BLaER1 treated with 17β-estradiol and CSF1 and Interleukin-3, amounts not matched to agents 10 nM and 100 nM (cell line): ENCODE data around the gene GALNT2.
A peak's percentile ranks its signal among the peaks of the same experiment; 100 is the strongest.

Experiments
- H3K27ac ChIP-seq, 11 experiments: shearing (Covaris generic); formaldehyde crosslinking; 2 replicates each; pipeline ENCODE4 v1.8.1; 2022
- H3K27me3 ChIP-seq, 11 experiments: shearing (Covaris generic); formaldehyde crosslinking; 2 replicates each; pipeline ENCODE4 v1.8.1; 2022
- H3K36me3 ChIP-seq, 11 experiments: shearing (Covaris generic); formaldehyde crosslinking; 2 replicates each; pipeline ENCODE4 v1.8.1; 2022
- H3K4me1 ChIP-seq, 10 experiments: shearing (Covaris generic); formaldehyde crosslinking; 2 replicates each; pipeline ENCODE4 v1.8.1; 2022
- H3K4me2 ChIP-seq, 11 experiments: shearing (Covaris generic); formaldehyde crosslinking; 2 replicates each; pipeline ENCODE4 v1.8.1; 2022
- H3K4me3 ChIP-seq, 10 experiments: shearing (Covaris generic); formaldehyde crosslinking; 2 replicates each; pipeline ENCODE4 v1.8.1; 2022
- H3K9ac ChIP-seq, 11 experiments: shearing (Covaris generic); formaldehyde crosslinking; 2 replicates each; pipeline ENCODE4 v1.8.1; 2022
- H3K9me3 ChIP-seq, 11 experiments: shearing (Covaris generic); formaldehyde crosslinking; replicated peaks in 1 of 11; 2 replicates each; pipeline ENCODE4 v1.8.1; 2022
- H4K20me1 ChIP-seq, 11 experiments: shearing (Covaris generic); formaldehyde crosslinking; 2 replicates each; pipeline ENCODE4 v1.8.1; 2022
- Cebpa-rat ChIP-seq, 11 experiments: shearing (Covaris generic); IDR thresholded peaks; 2 replicates each; pipeline ENCODE4 v1.8.1; 2022

The GALNT2 gene

DNA sequence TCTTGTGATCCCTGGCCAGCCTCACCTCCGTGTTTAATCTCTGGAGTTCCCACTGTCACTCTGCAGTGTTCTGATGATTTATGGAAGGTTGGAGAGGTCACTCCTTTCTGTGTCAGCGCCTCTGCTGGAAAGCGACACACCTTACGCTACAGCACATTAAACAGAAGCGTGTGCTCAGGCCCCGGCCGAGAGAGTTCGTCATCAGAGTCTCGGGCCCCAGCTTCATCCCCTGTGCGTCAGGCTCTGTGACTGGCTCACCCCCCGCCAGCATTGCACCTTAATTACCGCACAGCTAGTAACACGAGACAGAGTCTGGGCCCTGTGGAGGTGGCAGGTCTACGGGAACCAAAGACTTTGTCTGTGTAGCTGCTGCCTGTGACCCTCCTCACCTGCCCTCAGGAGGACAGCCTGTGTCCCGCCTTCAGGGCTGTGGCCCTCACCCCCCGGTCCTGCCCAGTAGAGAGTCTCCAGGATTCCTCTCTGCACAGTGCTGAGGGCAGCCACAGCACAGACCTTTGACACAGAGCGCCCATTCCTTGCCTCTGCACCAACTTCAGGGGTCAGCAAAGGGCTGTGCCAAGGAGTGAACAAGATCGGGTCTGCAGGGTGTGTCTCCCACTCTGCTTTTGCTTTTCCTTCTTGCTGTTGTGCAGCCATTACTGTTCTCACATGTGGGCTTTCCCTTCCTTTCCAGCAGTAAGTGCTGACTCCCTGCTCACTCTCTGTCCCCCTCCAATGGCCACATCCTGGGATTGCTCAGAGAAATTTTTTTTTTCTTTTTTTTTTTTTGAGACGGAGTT lies 201.5 kb downstream of the GALNT2 start:
- H3K9ac ChIP-seq: peak overlapping the region in 4 of 11 experiments; percentile 2 to 22 (median 18); a peak in 2 of 22 replicates
- no peak overlapping the region for H3K4me3 ChIP-seq
- no peak for TF ChIP-seq Cebpa-rat (IDR thresholded peaks at IDR 0.05)
- peak overlapping the region; percentile 62 to 97 (median 76) for H3K4me2 ChIP-seq
- peaks cover 38 to 100% (median 99%) of the 10 kb centered on the region in 10 experiments for H3K4me1 ChIP-seq
- peaks cover 0 to 97% (median 55%) of the 10 kb centered on the region in 11 experiments; a peak in 17 of 22 replicates for H4K20me1 ChIP-seq
- peaks cover 0 to 15% (median 0%) of the 10 kb centered on the region in 11 experiments; a peak in 5 of 22 replicates for H3K27me3 ChIP-seq
- H3K27ac ChIP-seq: peak overlapping the region in 4 of 11 experiments; percentile 10 to 63 (median 21); a peak in 6 of 22 replicates
- H3K36me3 ChIP-seq: peaks cover 12 to 78% (median 42%) of the 10 kb centered on the region in 11 experiments; a peak in 19 of 22 replicates
- no peaks in the 10 kb centered on the region for H3K9me3 ChIP-seq

DNA sequence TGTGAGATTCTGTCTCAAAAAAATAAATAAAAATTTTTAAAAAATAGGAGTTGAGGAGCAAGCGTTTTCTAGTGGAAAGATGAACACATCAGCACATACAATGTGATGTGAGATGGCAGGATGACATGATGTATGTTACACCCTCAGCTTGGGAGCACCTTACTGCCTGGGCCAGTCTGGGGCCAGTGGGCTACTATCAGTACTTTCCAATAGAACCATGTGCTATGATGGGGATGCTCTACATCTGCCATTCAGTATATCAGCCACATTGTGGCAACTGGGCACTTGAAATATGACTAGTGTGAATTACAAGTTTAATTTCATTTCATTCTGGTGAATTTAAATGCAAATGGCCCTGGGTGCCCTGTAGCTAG lies 203.1 kb downstream of the GALNT2 start:
- Histone ChIP-seq H3K4me1 (peaks cover 39 to 94% (median 93%) of the 10 kb centered on the region in 10 experiments), H3K27ac (peak overlapping the region in 9 of 11 experiments; percentile 33 to 67 (median 54); a peak in 16 of 22 replicates), H3K36me3 (peaks cover 12 to 76% (median 45%) of the 10 kb centered on the region in 11 experiments; a peak in 19 of 22 replicates), H3K27me3 (no peaks in the 10 kb centered on the region), H3K4me3 (peak overlapping the region in 2 of 10 experiments; percentile 13 to 31; a peak in 2 of 20 replicates), H3K4me2 (peak overlapping the region; percentile 56 to 97 (median 84)), H4K20me1 (peaks cover 0 to 81% (median 39%) of the 10 kb centered on the region in 11 experiments; a peak in 17 of 22 replicates), H3K9ac (peak overlapping the region in 10 of 11 experiments; percentile 2 to 55 (median 24); a peak in 12 of 22 replicates), H3K9me3 (no peaks in the 10 kb centered on the region)
- TF ChIP-seq Cebpa-rat (IDR thresholded peaks at IDR 0.05): no peak

DNA sequence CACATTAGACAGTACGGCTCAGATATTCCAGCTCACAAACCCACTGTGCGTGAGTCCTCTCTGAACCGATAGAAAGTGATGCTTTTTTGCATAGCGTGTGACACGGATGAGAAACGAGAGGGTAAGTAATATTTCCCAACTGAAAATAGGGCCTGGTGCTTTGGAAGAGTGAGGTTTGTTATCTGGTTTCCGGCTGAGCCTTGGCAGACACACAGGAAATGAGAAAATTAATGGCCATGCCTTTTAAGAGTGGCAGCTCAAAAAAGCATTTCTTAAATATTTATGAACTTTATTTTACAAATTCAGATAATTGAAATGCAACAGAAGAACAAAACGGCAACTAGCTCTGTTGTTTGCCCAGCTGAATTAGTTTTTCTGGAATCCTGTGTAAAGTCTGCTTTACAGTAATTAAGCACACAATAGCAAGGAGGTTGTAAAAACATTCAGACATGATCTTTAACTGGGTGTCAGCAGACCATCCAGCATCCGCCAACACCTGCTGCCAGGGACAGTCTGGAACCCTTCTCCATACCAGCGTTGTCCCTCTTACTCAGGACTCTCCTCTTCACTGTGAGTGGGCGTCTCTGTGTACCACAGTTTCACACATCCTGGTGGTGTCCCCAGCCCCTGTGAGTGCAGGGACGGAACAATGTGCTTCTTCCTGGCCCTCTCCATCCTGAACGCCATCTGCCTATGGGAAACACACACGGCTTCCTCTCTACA lies 203.7 kb downstream of the GALNT2 start:
- peaks cover 7 to 73% (median 40%) of the 10 kb centered on the region in 11 experiments; a peak in 19 of 22 replicates for H3K36me3 ChIP-seq
- peak overlapping the region; percentile 56 to 97 (median 84) for H3K4me2 ChIP-seq

DNA sequence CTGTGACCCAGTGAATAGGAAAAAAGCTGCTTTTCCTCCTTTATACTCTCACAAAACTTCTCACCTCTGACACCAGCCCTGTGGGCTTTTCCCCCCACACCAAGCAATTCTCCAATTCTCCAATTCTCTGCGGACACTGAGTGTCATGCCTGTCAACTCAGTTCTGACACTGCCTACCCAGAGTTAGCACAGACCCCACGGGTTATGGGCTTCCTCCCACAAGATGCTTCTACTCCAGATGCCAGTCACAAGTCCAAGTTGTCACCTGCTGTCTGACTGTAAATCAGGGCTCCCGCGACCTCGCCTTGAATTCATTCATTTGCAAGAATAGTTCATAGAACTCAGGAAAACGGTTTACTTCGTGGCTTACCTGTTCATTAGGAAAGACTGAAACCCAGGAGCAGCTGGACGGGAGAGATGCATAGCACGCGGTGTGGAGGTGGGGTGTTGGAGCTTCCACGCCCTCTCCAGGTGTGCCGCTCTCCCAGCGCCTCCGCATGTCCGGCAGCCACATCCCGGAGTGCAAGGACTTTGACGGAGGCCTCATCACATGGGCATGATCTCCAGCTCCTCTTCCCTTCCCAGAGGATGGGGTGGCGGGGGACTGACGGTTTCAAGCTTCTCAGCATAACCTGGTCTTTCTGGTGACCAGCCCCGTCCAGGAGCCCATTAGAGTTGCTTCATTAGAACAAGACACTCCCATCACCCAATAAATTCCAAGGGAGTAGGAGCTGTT lies 204.4 kb downstream of the GALNT2 start:
- Histone ChIP-seq H3K4me2 (peak overlapping the region; percentile 56 to 97 (median 84)), H3K36me3 (peaks cover 10 to 71% (median 42%) of the 10 kb centered on the region in 11 experiments; a peak in 21 of 22 replicates), H3K27ac (peak overlapping the region in 9 of 11 experiments; percentile 9 to 67 (median 54); a peak in 13 of 22 replicates), H4K20me1 (peaks cover 0 to 72% (median 29%) of the 10 kb centered on the region in 11 experiments; a peak in 15 of 22 replicates), H3K9ac (peak overlapping the region in 4 of 11 experiments; percentile 16 to 54 (median 40); a peak in 4 of 22 replicates), H3K4me1 (peaks cover 35 to 86% (median 85%) of the 10 kb centered on the region in 10 experiments), H3K4me3 (no peak overlapping the region), H3K27me3 (no peaks in the 10 kb centered on the region), H3K9me3 (no peaks in the 10 kb centered on the region)
- TF ChIP-seq Cebpa-rat (IDR thresholded peaks at IDR 0.05): no peak

More for the DNA sequence above, 203.7 kb downstream of the GALNT2 start:
- Histone ChIP-seq H3K4me1 (peaks cover 35 to 88% (median 87%) of the 10 kb centered on the region in 10 experiments), H3K4me3 (peak overlapping the region in 2 of 10 experiments; percentile 13 to 31; a peak in 2 of 20 replicates), H4K20me1 (peaks cover 0 to 76% (median 33%) of the 10 kb centered on the region in 11 experiments; a peak in 15 of 22 replicates), H3K9ac (peak overlapping the region in 10 of 11 experiments; percentile 2 to 55 (median 24); a peak in 12 of 22 replicates), H3K27ac (peak overlapping the region in 9 of 11 experiments; percentile 33 to 67 (median 54); a peak in 17 of 22 replicates), H3K9me3 (no peaks in the 10 kb centered on the region), H3K27me3 (no peaks in the 10 kb centered on the region)
- TF ChIP-seq Cebpa-rat (IDR thresholded peaks at IDR 0.05): no peak

DNA sequence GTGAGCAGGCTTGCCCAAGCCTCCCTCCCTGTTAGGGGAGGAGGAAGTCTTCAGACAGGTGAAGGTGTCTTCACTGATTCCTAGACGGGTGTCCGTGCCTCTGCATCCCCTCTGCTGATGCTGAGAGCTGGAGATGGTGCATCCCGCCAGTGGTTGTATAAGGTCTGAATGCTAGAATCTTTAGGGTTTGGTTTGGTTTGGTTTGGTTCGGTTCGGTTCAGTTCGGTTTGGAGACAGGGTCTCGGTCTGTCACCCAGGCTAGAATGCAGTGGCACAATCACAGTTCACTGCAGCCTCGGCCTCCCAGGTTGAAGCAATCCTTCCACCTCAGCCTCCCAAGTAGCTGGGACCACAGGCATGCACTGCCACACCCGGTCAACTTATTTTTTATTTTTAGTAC lies 205.5 kb downstream of the GALNT2 start:
- H3K4me2 ChIP-seq: peak overlapping the region in 7 of 11 experiments; percentile 28 to 97 (median 88); a peak in 8 of 22 replicates
- no peak overlapping the region for H3K4me3 ChIP-seq
- peaks cover 11 to 64% (median 33%) of the 10 kb centered on the region in 11 experiments; a peak in 21 of 22 replicates for H3K36me3 ChIP-seq

DNA sequence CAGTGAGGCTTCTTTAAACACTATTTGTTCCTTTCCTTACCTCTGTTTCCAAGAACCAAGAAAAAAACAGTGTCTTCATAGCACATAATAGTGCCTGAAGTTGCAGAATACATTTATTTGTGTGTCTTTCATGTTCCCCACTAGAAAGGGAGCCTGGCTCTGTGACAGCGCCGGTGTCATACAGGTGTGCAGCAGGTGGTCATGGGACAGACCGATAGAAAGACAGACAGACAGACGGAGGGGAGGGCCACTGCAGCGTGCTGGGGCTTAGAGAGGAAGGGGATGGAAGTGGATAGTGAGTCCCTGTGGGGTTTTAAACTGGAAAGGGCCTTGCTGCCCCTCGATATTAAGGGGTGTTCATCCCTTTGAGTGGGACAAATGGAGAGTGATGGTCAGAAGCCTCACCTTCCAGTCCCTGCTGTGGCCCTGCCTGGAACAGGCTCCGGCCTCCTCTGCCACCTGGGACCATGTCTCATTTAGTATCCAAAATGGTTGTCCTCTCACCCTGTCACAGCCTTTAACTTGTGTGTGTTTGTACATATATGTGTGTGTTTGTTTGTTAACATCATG lies 206.2 kb downstream of the GALNT2 start:
- H3K36me3 ChIP-seq: peaks cover 11 to 60% (median 33%) of the 10 kb centered on the region in 11 experiments; a peak in 20 of 22 replicates

More for the DNA sequence above, 205.5 kb downstream of the GALNT2 start:
- peaks cover 38 to 86% (median 85%) of the 10 kb centered on the region in 10 experiments for H3K4me1 ChIP-seq
- peaks cover 0 to 72% (median 25%) of the 10 kb centered on the region in 11 experiments; a peak in 14 of 22 replicates for H4K20me1 ChIP-seq
- H3K9me3 ChIP-seq: no peaks in the 10 kb centered on the region
- H3K27me3 ChIP-seq: no peaks in the 10 kb centered on the region
- H3K9ac ChIP-seq: no peak overlapping the region
- no peak for TF ChIP-seq Cebpa-rat (IDR thresholded peaks at IDR 0.05)
- H3K27ac ChIP-seq: no peak overlapping the region

DNA sequence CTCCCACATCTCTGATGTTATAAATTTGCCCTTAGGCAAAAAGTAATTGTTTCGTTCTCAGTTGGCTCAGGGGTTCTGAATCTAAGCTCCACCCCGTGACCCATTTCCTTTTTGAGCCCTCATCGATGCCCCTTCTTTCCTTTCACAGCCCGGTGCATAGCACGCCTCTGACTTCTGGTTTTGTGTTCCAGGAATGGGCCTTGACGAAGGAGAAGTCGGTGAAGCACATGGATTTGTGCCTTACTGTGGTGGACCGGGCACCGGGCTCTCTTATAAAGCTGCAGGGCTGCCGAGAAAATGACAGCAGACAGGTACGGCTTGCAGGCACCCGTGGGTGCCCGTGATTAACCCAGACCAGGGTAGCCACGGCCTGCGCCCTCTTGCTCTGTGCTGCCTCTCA lies 207.2 kb downstream of the GALNT2 start:
- Histone ChIP-seq H3K27me3 (peaks cover 0 to 8% (median 0%) of the 10 kb centered on the region in 11 experiments; a peak in 1 of 22 replicates), H3K4me1 (peaks cover 42 to 86% (median 85%) of the 10 kb centered on the region in 10 experiments), H3K9ac (0 out of 22 replicates have a peak overlapping the region, but pooled peaks of 1 of the 11 experiments have one; percentile 6), H3K4me2 (peak overlapping the region; percentile 36 to 88 (median 46)), H4K20me1 (peaks cover 0 to 69% (median 25%) of the 10 kb centered on the region in 11 experiments; a peak in 14 of 22 replicates), H3K9me3 (no peaks in the 10 kb centered on the region), H3K4me3 (no peak overlapping the region), H3K27ac (0 out of 22 replicates have a peak overlapping the region, but pooled peaks of 1 of the 11 experiments have one; percentile 14), H3K36me3 (peaks cover 11 to 55% (median 33%) of the 10 kb centered on the region in 11 experiments; a peak in 20 of 22 replicates)
- no peak for TF ChIP-seq Cebpa-rat (IDR thresholded peaks at IDR 0.05)

More for the DNA sequence above, 206.2 kb downstream of the GALNT2 start:
- Histone ChIP-seq H3K4me3 (no peak overlapping the region), H3K4me2 (peak overlapping the region in 10 of 11 experiments; percentile 28 to 91 (median 44); a peak in 15 of 22 replicates), H3K27me3 (no peaks in the 10 kb centered on the region), H3K27ac (no peak overlapping the region), H4K20me1 (peaks cover 0 to 71% (median 25%) of the 10 kb centered on the region in 11 experiments; a peak in 14 of 22 replicates), H3K9me3 (no peaks in the 10 kb centered on the region), H3K4me1 (peaks cover 40 to 86% (median 85%) of the 10 kb centered on the region in 10 experiments), H3K9ac (no peak overlapping the region; a peak in 1 of 22 replicates)
- no peak for TF ChIP-seq Cebpa-rat (IDR thresholded peaks at IDR 0.05)
